Dermis blood vessel endothelial cell (primary cell): ENCODE results near the gene GTF3C5. TPM values are rescaled to one million over a fixed set of nuclear protein-coding genes. Genes with fewer than 3 reads are reported as not detected.

ENCODE experiments used
- DNase-seq: peaks from one replicate; pipeline ENCODE4 v3.0.0; 2010
- total RNA-seq: library from RNA; depleted of rRNA; stranded (reverse); fragments of >200 nt; gene quantifications from 2 replicates; pipeline ENCODE4 v1.2.3, GENCODE V29; 2014

The GTF3C5 gene
- total RNA-seq = 53.3 and 59.2 TPM in 2 replicates

DNA sequence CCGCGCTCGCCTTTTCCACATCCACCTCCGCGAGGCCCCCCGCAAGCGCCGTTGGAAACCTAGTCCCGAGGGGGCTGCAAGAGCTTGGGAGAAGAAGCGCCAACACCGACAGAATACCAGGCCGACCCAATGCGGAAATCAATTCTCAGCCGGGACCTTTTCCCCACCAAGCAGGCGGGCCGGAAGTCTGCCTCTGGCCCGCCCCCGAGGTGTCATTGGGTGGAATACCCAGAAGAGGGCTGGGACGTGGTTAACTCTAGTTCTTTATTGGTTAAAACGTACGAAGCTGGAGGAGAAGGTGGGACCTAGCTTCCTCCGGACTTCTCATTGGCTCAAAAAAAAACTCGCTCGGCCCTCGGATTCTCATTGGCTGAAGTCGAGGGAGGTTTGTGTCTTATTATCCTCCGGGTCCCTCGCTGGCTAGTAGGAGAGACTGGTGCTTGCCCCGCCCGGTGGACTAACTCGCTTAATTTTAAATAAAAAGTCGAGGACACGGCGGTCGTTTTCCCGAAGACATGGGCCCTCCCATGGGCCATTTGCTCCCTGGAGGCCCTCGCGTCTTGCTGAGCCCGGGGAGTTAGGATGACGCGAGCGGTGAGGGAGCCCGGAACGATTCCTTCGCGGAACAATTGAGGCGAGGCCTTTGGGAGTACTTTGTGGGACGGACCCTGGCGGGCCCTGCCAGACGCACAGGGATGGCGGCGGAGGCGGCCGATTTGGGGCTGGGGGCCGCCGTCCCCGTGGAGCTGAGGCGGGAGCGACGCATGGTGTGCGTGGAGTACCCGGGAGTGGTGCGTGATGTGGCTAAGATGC, at the start of gene GTF3C5:
Gene GTF3C5 (plus strand): TSS at position 681 of the 813 bp plus-strand sequence. CDS start 15 bp downstream, at position 696.
- peak; percentile 99 for DNase-seq

DNA sequence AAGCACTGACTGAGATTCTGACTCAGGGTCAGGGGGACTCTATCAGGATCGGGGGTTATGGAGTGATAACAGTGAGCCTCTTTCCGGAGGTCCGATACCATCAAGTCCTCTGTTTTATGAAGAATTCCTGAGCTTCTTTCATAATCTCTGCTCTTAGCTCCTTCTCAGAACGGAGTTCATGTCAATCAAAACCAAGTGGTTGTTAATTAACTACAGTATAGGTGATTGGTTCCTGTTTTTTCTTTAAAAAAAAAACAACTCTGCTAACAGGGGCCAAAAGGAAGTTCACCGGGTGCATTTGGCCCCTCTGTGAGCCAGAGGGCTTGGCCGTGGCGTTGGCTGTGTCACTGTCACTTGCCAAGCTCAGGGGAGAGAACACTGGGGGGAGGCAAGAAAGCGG, 48.3 kb upstream of the GTF3C5 start:
- no peak for DNase-seq

DNA sequence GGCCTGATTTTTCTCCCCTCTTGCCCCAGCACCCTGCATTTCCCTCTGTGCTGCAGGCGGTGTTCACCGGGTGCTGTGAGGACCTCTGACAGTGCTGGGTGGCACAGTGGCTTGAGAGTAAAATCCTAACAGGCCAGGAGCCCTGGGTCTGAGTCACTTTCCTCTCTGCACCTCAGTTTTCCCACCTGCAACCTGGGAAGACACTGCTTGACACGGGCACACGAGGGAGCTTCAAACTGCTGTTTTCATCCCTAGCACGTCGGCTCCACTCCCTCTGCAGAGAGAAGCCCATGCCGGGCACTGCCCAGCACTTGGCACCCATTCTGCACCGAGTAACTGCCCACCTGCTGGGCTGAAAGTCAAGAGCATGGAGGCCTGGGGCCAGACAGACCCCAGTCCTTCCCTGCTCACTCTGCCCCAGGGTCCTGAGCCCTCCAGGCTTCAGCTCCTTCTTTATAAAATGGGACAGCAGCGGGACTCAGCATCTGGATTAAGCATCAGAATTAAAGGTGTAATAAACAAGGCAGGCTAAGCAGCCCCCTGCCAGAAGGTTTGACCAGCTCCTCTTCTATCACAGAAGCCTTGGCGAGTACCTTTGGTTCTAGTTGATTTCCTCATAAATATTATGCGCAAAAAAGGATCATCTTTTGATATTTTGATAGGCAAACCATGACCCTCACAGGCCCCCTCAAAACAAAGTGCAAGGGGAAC, 47.2 kb upstream of the GTF3C5 start:
- DNase-seq = no peak

GRCh38 chr9:132984202-132985070, 46.4 kb upstream of the GTF3C5 start:
- no peak for DNase-seq

DNA sequence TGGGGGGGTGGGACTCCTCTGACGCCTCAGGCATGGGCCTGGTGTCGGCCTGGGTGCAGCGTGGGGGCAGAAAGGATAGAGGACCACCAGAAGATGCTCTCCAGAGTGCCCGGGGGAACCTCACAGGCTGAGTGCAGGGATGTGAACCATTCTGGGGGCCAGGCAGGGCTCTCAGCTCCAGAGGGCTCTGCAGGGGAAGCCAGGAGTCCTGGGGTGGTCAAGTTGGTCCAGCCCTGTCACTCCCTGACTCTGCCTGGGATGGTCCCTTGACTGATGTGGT, 45.8 kb upstream of the GTF3C5 start:
- no peak for DNase-seq

GRCh38 chr9:132985489-132985888, 45.3 kb upstream of the GTF3C5 start:
- no peak for DNase-seq

- DNase-seq = no peak
Measured at GRCh38 chr9:132986114-132986513, 44.7 kb upstream of the GTF3C5 start.

- no peak for DNase-seq
Measured at GRCh38 chr9:132986640-132987620, 43.9 kb upstream of the GTF3C5 start.

GRCh38 chr9:132988244-132989013, 42.4 kb upstream of the GTF3C5 start:
- no peak for DNase-seq

GRCh38 chr9:132989014-132989310, 41.8 kb upstream of the GTF3C5 start:
- no peak for DNase-seq

- DNase-seq = no peak
Measured at GRCh38 chr9:132989414-132989996, 41.3 kb upstream of the GTF3C5 start.

- DNase-seq = peak; percentile 6
Measured at GRCh38 chr9:132989998-132990557, 40.7 kb upstream of the GTF3C5 start.

DNA sequence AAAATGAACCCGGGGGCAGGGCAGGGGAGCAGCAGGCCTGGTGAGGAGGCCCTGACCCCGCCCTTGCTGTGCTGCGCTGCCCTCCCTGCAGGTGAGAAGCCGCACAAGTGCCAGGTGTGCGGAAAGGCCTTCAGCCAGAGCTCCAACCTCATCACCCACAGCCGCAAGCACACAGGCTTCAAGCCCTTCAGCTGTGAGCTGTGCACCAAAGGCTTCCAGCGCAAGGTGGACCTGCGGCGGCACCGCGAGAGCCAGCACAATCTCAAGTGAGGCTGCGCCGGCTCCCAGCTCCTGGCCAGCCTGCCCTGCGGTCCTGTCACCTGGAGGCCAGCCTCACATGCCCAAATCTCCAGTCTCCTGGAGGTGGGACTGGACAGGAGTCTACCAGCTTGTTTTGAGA, 40.0 kb upstream of the GTF3C5 start:
- no peak for DNase-seq

DNA sequence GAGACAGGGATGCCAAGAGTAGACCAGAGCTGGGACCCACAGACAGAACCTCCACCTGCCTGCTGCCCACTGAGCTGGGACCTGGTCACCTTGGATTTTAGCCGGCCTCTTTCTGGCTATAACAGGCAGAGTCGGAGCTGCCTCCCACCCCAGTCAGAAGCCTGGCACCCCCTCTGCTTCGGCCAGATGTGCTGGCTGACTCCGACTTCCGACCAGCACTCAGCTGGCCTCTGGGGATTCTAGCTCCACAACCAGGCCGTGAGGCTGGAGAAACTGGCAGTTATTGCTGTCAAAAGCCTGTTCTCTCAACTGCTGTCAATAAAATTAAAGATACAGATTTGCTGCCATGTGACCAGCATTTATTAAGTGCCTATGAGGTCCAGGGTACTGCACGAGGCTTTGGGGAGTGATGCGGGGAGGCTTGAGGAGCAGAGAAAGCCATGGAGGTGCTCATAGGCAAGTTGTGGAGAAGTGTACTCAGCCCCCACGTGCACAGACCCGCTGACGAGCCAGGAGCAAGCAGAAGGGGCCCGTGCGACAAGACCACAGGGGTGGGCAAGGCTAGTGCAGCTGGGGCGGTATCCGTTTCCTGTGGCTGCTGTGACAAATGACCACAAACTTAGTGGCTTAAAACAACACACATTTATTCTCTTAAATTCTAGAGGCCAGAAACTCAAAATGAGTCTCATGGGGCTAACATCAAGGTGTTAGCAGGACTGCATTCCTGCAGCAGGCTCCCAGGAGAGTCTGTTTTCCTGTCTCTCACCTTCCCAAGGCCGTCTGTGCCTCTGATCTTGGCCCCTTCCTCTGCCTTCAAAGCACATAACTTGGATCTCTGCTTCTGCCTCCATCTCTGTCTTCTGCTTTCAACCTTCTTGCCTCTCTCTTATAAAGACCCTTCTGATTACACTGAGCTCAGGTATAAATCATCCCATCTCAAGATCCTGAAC, 39.2 kb upstream of the GTF3C5 start:
- no peak for DNase-seq

DNA sequence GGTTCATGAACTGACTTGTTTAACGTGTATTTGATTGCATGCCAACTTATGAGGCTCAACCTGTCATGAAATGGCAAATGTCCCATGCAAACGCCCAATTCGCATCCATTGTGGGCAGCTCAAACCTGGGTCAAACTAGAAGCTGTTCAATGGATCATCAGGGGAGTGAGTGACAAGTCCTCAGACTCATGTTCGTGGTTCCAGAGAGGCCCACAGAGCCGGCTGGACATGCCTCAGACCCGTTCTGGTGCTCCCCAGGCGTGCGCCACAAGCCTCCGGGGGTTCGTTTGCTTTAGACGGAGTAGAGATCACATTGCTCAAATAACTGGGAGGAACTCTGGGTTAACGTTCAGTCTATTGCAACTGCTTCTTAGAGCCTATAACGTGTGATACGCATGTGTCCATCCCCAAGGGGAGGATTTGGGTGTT, 37.3 kb upstream of the GTF3C5 start:
- DNase-seq = no peak

- no peak for DNase-seq
Measured at GRCh38 chr9:132994410-132995120, 36.2 kb upstream of the GTF3C5 start.

GRCh38 chr9:132995121-132995420, 35.7 kb upstream of the GTF3C5 start:
- DNase-seq = no peak

- DNase-seq = no peak
Measured at GRCh38 chr9:132995879-132996278, 34.9 kb upstream of the GTF3C5 start.

DNA sequence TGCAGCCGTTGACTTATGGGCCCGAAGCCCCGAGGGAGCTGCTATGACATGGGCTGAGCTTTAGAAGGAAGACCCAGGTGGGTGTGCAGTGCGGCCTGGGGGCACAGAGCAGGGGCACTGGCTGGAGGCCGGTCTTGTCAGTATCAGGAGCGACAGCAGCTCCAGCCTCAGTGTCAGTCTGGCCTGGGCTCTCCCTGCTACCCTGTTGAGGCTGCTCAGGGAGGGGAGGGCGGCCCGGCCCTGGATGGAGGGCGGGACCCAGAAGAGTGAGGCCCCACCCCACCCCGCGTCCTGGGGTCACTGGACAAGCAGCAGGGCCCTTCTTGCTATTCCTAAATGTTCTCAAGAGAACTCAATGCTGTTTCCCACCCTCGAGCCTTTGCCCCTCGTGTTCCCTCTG, 34.3 kb upstream of the GTF3C5 start:
- DNase-seq = no peak
